Keratinocyte (primary cell): ENCODE results near the gene ANKRD28.

Source experiments
- EZH2 ChIP-seq: IDR thresholded peaks from one replicate; pipeline ENCODE4 v1.6.1; 2012; ENCODE audit warnings: inconsistent platforms, mild to moderate bottlenecking, low read length, moderate library complexity
- TF ChIP-seq, protein P1 (sequence below), 3 experiments: IDR thresholded peaks in 1 of 3; conservative IDR thresholded peaks in 1 of 3; optimal IDR thresholded peaks in 1 of 3; 2 replicates in 2 of 3; 3 replicates in 1 of 3; pipeline versions ENCODE3 to v1.5.1; 2011; ENCODE audit warnings: low read length in 3 of 3, mild to moderate bottlenecking in 3 of 3, moderate library complexity in 2 of 3, control low read depth in 1 of 3, inconsistent platforms in 1 of 3; ENCODE audit not compliant: insufficient read depth in 2 of 3; ENCODE audit errors: extremely low read depth in 1 of 3

DNA sequence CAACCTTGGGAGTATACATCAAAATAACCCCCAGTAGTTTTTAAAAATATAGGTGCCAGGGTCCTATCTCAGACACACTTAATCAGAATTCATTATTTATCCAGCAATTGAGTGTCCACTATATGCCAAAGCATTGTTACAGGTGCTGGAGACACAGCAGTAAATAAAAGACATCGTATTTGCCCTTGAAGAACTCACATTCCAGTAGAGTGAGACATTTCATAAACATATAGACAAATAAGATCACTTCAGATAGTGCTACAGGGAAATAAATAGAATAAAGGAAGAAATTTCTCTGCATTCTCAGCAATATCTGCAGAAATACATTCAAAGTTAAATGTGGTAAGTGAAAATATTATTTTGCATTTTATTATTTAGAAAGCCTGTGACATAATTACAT lies 34.1 kb upstream of the ANKRD28 start:
- TF ChIP-seq, protein P1, sequence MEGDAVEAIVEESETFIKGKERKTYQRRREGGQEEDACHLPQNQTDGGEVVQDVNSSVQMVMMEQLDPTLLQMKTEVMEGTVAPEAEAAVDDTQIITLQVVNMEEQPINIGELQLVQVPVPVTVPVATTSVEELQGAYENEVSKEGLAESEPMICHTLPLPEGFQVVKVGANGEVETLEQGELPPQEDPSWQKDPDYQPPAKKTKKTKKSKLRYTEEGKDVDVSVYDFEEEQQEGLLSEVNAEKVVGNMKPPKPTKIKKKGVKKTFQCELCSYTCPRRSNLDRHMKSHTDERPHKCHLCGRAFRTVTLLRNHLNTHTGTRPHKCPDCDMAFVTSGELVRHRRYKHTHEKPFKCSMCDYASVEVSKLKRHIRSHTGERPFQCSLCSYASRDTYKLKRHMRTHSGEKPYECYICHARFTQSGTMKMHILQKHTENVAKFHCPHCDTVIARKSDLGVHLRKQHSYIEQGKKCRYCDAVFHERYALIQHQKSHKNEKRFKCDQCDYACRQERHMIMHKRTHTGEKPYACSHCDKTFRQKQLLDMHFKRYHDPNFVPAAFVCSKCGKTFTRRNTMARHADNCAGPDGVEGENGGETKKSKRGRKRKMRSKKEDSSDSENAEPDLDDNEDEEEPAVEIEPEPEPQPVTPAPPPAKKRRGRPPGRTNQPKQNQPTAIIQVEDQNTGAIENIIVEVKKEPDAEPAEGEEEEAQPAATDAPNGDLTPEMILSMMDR (optimal IDR thresholded peaks at IDR 0.05 in 1 of 3, IDR thresholded peaks at IDR 0.05 in 1 of 3, conservative IDR thresholded peaks at IDR 0.05 in 1 of 3; ENCODE audit: extremely low read depth in 1 of 3, insufficient read depth in 2 of 3, low read length in 3 of 3) = no peak
- no peak for TF ChIP-seq EZH2
